ENCODE data around the gene RAX.

RAX gene

GRCh38 chr18:59306640-59307039, 33.4 kb upstream of the RAX start:
- no peak overlapping the region for H3K4me3 ChIP-seq (replicated peaks; ENCODE audit: low read depth, low read length)
- H3K27me3 ChIP-seq (replicated peaks; ENCODE audit: control insufficient read depth, insufficient read depth, low read length) = peaks cover 4% of the 10 kb centered on the region; the same call in 1 of the 2 replicates
- no peak for DNase-seq (ENCODE audit: extremely low read depth, insufficient read length)
- no peaks in the 10 kb centered on the region for H3K36me3 ChIP-seq (ENCODE audit: control insufficient read depth, insufficient read depth, low read length)
- TF ChIP-seq CTCF (IDR thresholded peaks at IDR 0.05; ENCODE audit: insufficient read depth, low read length, poor library complexity, severe bottlenecking) = no peak

DNA sequence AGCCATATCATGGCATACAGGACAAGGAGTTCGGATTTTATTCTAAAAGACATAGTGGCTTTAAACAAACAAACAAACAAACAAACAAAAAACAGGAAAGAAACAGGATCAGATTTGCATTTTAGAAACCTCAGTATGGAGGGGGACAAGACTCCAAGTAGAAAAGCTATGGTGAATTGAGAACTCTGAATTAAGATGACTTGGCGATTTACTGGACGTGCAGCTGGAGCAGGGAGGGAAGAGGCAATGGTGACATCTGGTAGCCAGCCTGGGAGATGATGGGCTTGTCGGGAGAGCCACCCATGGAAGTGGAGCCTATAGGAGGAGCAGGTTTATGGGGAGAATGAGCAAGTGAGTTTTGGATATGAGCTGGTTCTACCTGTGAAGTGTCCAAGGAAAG, 32.0 kb upstream of the RAX start:
- no peak for TF ChIP-seq CTCF (IDR thresholded peaks at IDR 0.05; ENCODE audit: insufficient read depth, low read length, poor library complexity, severe bottlenecking)
- no peak for DNase-seq (ENCODE audit: extremely low read depth, insufficient read length)
- Histone ChIP-seq H3K36me3 (ENCODE audit: control insufficient read depth, insufficient read depth, low read length) (no peaks in the 10 kb centered on the region), H3K27me3 (replicated peaks; ENCODE audit: control insufficient read depth, insufficient read depth, low read length) (peaks cover 4% of the 10 kb centered on the region; the same call in 1 of the 2 replicates), H3K4me3 (replicated peaks; ENCODE audit: low read depth, low read length) (no peak overlapping the region)

GRCh38 chr18:59303656-59304195, 30.5 kb upstream of the RAX start:
- no peak for TF ChIP-seq CTCF (IDR thresholded peaks at IDR 0.05; ENCODE audit: insufficient read depth, low read length, poor library complexity, severe bottlenecking)
- Histone ChIP-seq H3K4me3 (replicated peaks; ENCODE audit: low read depth, low read length) (no peak overlapping the region), H3K36me3 (ENCODE audit: control insufficient read depth, insufficient read depth, low read length) (no peaks in the 10 kb centered on the region), H3K27me3 (replicated peaks; ENCODE audit: control insufficient read depth, insufficient read depth, low read length) (peaks cover 2% of the 10 kb centered on the region; the same call in 1 of the 2 replicates)
- DNase-seq (ENCODE audit: extremely low read depth, insufficient read length) = no peak

DNA sequence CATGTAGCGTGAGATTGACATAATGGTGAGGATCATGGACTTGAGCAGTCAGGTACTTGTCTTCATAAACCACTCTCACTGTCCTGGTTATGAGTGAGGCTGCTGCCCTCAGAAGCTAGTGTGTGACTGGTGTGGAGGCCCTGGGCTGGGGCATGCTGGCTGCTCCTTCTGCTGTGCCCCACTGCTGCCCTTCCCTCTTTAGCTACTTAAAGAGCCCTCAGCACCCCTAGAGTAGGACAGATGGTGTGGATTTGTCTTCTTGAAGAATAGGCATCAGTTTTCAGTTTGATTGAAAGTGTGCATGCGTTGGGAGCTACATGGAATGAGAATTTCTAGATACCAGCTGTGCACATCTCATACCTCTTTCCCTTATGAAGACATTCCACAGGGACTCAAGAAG, 29.8 kb upstream of the RAX start:
- no peak for DNase-seq (ENCODE audit: extremely low read depth, insufficient read length)
- Histone ChIP-seq H3K4me3 (replicated peaks; ENCODE audit: low read depth, low read length) (no peak overlapping the region), H3K36me3 (ENCODE audit: control insufficient read depth, insufficient read depth, low read length) (no peaks in the 10 kb centered on the region), H3K27me3 (replicated peaks; ENCODE audit: control insufficient read depth, insufficient read depth, low read length) (peaks cover 1% of the 10 kb centered on the region; the same call in 1 of the 2 replicates)
- no peak for TF ChIP-seq CTCF (IDR thresholded peaks at IDR 0.05; ENCODE audit: insufficient read depth, low read length, poor library complexity, severe bottlenecking)

DNA sequence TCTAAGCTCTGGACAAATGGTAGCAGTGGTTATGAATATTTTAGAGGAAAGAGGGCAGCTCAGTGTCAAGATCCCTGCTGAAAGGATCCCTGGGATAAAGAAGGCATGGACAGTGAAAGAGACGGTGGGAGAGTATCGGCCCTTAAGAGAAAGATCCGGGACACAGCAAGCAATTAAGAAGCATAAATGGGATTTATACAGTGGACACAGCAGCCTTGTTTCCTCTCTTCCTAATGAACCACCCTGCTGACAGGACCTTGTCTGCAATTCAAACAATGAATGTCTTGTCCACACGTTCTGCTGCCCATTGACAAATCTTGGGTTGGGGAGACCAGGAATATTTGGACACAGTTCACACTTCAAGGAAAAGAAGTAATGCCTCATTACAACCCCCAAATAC, 28.7 kb upstream of the RAX start:
- no peak for DNase-seq (ENCODE audit: extremely low read depth, insufficient read length)

More for the DNA sequence above, 28.7 kb upstream of the RAX start:
- TF ChIP-seq CTCF (IDR thresholded peaks at IDR 0.05; ENCODE audit: insufficient read depth, low read length, poor library complexity, severe bottlenecking) = no peak
- H3K36me3 ChIP-seq (ENCODE audit: control insufficient read depth, insufficient read depth, low read length) = no peaks in the 10 kb centered on the region
- peaks cover 1% of the 10 kb centered on the region; the same call in 1 of the 2 replicates for H3K27me3 ChIP-seq (replicated peaks; ENCODE audit: control insufficient read depth, insufficient read depth, low read length)
- no peak overlapping the region for H3K4me3 ChIP-seq (replicated peaks; ENCODE audit: low read depth, low read length)
